ENCODE data around the gene TMEM151B. TPM values are rescaled to one million over a fixed set of nuclear protein-coding genes. Genes with fewer than 3 reads are reported as not detected.

The TMEM151B gene
- total and polyA plus RNA-seq, 2 of the 13 experiments (the other 11 are each of a cell fraction or from before 2014, with no cell fraction given), result not detected

- TF ChIP-seq, protein P1, sequence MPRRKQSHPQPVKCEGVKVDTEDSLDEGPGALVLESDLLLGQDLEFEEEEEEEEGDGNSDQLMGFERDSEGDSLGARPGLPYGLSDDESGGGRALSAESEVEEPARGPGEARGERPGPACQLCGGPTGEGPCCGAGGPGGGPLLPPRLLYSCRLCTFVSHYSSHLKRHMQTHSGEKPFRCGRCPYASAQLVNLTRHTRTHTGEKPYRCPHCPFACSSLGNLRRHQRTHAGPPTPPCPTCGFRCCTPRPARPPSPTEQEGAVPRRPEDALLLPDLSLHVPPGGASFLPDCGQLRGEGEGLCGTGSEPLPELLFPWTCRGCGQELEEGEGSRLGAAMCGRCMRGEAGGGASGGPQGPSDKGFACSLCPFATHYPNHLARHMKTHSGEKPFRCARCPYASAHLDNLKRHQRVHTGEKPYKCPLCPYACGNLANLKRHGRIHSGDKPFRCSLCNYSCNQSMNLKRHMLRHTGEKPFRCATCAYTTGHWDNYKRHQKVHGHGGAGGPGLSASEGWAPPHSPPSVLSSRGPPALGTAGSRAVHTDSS (CRISPR knock-in tag; conservative IDR thresholded peaks at IDR 0.05), result no peak
- TF ChIP-seq ERF (CRISPR knock-in tag; IDR thresholded peaks at IDR 0.05) (peak; percentile 69; the same call in 1 of the 2 replicates), HNF4A (CRISPR knock-in tag; IDR thresholded peaks at IDR 0.05) (0 out of 2 replicates have a peak, but pooled peaks have one; percentile 35), TGIF2 (CRISPR knock-in tag; IDR thresholded peaks at IDR 0.05) (peak; percentile 58; the same call in 1 of the 2 replicates), THAP11 (CRISPR knock-in tag; IDR thresholded peaks at IDR 0.05) (peak; percentile 76), ZNF776 (CRISPR knock-in tag; IDR thresholded peaks at IDR 0.05) (peak; percentile 45), ZNF530 (CRISPR knock-in tag; IDR thresholded peaks at IDR 0.05; ENCODE audit: low read depth) (no peak), GTF2F1 (IDR thresholded peaks at IDR 0.05; ENCODE audit: low read length) (peak; percentile 49; the same call in 1 of the 2 replicates), RXRA (CRISPR knock-in tag; IDR thresholded peaks at IDR 0.05) (peak; percentile 52; the same call in 1 of the 2 replicates), KLF9 (CRISPR knock-in tag; IDR thresholded peaks at IDR 0.05; ENCODE audit: low read depth) (peak; percentile 87; the same call in 1 of the 2 replicates), ZNF468 (CRISPR knock-in tag; IDR thresholded peaks at IDR 0.05) (no peak), RXRB (CRISPR knock-in tag; IDR thresholded peaks at IDR 0.05; ENCODE audit: borderline replicate concordance) (peak; percentile 47), ZSCAN31 (CRISPR knock-in tag; IDR thresholded peaks at IDR 0.05; ENCODE audit: low read depth) (peak; percentile 80; the same call in 1 of the 2 replicates), SMAD3 (CRISPR knock-in tag; IDR thresholded peaks at IDR 0.05) (no peak; the same call in none of the 2 replicates), ZSCAN12 (CRISPR knock-in tag; IDR thresholded peaks at IDR 0.05) (0 out of 2 replicates have a peak, but pooled peaks have one; percentile 55), ATF7-NPFF (CRISPR knock-in tag; IDR thresholded peaks at IDR 0.05; ENCODE audit: low read depth) (peak; percentile 65; the same call in 1 of the 2 replicates), ZBTB26 (CRISPR knock-in tag; IDR thresholded peaks at IDR 0.05; ENCODE audit: borderline replicate concordance) (peak; percentile 35; the same call in 1 of the 2 replicates), HNRNPL (IDR thresholded peaks at IDR 0.05; ENCODE audit: low read depth, low read length) (peak; percentile 65; the same call in 1 of the 2 replicates), CREM (IDR thresholded peaks at IDR 0.05) (no peak; the same call in 1 of the 2 replicates), CREM (CRISPR knock-in tag; IDR thresholded peaks at IDR 0.05) (no peak), CBX2 (IDR thresholded peaks at IDR 0.05; ENCODE audit: low read depth, low read length) (no peak), CBX2 (CRISPR knock-in tag; IDR thresholded peaks at IDR 0.05; ENCODE audit: low read depth) (no peak; the same call in 1 of the 2 replicates), XBP1 (CRISPR knock-in tag; IDR thresholded peaks at IDR 0.05) (peak; percentile 26; the same call in 1 of the 2 replicates), ZNF136 (CRISPR knock-in tag; IDR thresholded peaks at IDR 0.05; ENCODE audit: low read depth) (peak; percentile 99), KLF16 (CRISPR knock-in tag; IDR thresholded peaks at IDR 0.05) (peak in 1 of 2 experiments; percentile 66; a peak in 1 of 4 replicates), ZNF510 (CRISPR knock-in tag; IDR thresholded peaks at IDR 0.05; ENCODE audit: low read depth) (0 out of 2 replicates have a peak, but pooled peaks have one; percentile 20), ZNF83 (CRISPR knock-in tag; IDR thresholded peaks at IDR 0.05; ENCODE audit: borderline replicate concordance) (peak; percentile 83), ZNF367 (CRISPR knock-in tag; IDR thresholded peaks at IDR 0.05; ENCODE audit: borderline replicate concordance) (no peak)
- TF ChIP-seq, protein P2, sequence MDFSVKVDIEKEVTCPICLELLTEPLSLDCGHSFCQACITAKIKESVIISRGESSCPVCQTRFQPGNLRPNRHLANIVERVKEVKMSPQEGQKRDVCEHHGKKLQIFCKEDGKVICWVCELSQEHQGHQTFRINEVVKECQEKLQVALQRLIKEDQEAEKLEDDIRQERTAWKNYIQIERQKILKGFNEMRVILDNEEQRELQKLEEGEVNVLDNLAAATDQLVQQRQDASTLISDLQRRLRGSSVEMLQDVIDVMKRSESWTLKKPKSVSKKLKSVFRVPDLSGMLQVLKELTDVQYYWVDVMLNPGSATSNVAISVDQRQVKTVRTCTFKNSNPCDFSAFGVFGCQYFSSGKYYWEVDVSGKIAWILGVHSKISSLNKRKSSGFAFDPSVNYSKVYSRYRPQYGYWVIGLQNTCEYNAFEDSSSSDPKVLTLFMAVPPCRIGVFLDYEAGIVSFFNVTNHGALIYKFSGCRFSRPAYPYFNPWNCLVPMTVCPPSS (IDR thresholded peaks at IDR 0.05), result no peak
These were observed 24.2 kb upstream of the TMEM151B start (continued) for GRCh38 chr6:44245912-44246662.

Data from HepG2 (cell line).